Lung (tissue), 12 donors: ENCODE measurements around the gene DRD2. TPM values are rescaled to one million over a fixed set of nuclear protein-coding genes. Genes with fewer than 3 reads are reported as not detected.

Source experiments
- ATAC-seq: fragments of 200-7000 bp; cut with Tn5 transposase; one replicate; pipeline ENCODE4 v1.9.1; 2020; ENCODE audit warnings: moderate number of reproducible peaks; ENCODE audit not compliant: insufficient read depth, low FRiP score
- DNase-seq, 3 donors: peaks; one replicate each; pipeline ENCODE4 v3.0.0-alpha.2; 2013 to 2017
- H3K27ac ChIP-seq, 2 donors: one replicate each; pipeline ENCODE4 v1.5.1; 2013; ENCODE audit warnings: mild to moderate bottlenecking in 2 of 2, moderate library complexity in 2 of 2, control low read depth in 1 of 2, inconsistent platforms in 1 of 2, low read depth in 1 of 2, low read length in 1 of 2
- H3K27me3 ChIP-seq, 3 donors: one replicate each; pipeline ENCODE4 v1.5.1; 2013; ENCODE audit warnings: low read length in 2 of 3; ENCODE audit not compliant: control insufficient read depth in 3 of 3, insufficient read depth in 3 of 3
- H3K36me3 ChIP-seq, 4 donors: one replicate each; pipeline ENCODE4 v1.5.1; 2013; ENCODE audit warnings: low read length in 4 of 4, mild to moderate bottlenecking in 1 of 4, moderate library complexity in 1 of 4; ENCODE audit not compliant: control insufficient read depth in 4 of 4, insufficient read depth in 4 of 4
- H3K4me1 ChIP-seq, 5 donors: one replicate each; pipeline ENCODE4 v1.5.1; 2013; ENCODE audit warnings: low read length in 5 of 5, mild to moderate bottlenecking in 2 of 5, moderate library complexity in 1 of 5; ENCODE audit not compliant: control insufficient read depth in 5 of 5, insufficient read depth in 5 of 5
- H3K4me3 ChIP-seq: one replicate; pipeline ENCODE4 v1.5.1; 2013; ENCODE audit warnings: mild to moderate bottlenecking, control low read depth, moderate library complexity
- H3K9ac ChIP-seq, 2 donors: one replicate each; pipeline ENCODE4 v1.5.1; 2013; ENCODE audit warnings: low read length in 2 of 2, control low read depth in 1 of 2; ENCODE audit not compliant: insufficient read depth in 1 of 2
- H3K9me3 ChIP-seq, 4 donors: one replicate each; pipeline ENCODE4 v1.5.1; 2013; ENCODE audit warnings: low read length in 3 of 4, mild to moderate bottlenecking in 1 of 4, moderate library complexity in 1 of 4; ENCODE audit not compliant: control insufficient read depth in 4 of 4, insufficient read depth in 3 of 4
- WGBS, 2 donors: extraction: QIAGEN DNeasy Blood & Tissue Kit; methylation state at CpG; one replicate each; pipeline ENCODE4 v1.1.7; 2013; 5-methylcytosine and 5-hydroxymethylcytosine counted together
- polyA plus RNA-seq, 2 donors: library from polyadenylated mRNA; stranded (reverse); fragments of 200-250 nt; gene quantifications; one replicate each; pipeline ENCODE4 v1.2.1, GENCODE V29; 2013
- total RNA-seq, 2 donors: library from RNA; depleted of rRNA in 1 of 2; stranded (reverse); fragments of >200 nt in 1 of 2; gene quantifications; one replicate each; pipeline ENCODE4 v1.2.1, GENCODE V29; 2014 to 2021
- TF ChIP-seq, protein P1 (sequence below): IDR thresholded peaks from 2 replicates; pipeline ENCODE4 v1.5.1; 2012; ENCODE audit warnings: mild to moderate bottlenecking; ENCODE audit errors: control extremely low read depth, extremely low read depth
- donor health status: control.
- donor health status: control.
- donor health status: Bipolar disorder and iron deficiency.
- donor health status: healthy.
- donor health status: DM: yes; HTN: yes; CAD: no.

The DRD2 gene
- total and polyA plus RNA-seq, 4 donors: 0.08 to 0.28 TPM; not detected in 2

DNA sequence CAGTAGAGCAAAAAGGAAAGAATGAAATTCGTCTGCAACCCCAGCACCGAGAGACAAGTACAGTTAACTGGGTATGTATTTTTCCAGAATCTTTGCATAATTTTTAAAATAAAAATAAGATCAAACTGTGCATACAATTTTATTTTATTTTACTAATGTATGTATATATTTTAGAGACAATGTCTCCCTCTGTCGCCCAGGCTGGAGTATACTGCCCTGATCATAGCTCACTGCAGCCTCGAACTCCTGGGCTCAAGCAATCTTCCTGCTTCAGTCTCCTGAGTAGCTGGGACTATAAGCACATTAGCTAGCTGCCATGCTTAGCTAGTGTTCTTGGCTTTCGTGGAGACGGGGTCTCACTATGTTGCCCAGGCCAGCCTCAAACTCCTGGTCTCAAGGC, 18.8 kb upstream of the DRD2 start:
- TF ChIP-seq, protein P1, sequence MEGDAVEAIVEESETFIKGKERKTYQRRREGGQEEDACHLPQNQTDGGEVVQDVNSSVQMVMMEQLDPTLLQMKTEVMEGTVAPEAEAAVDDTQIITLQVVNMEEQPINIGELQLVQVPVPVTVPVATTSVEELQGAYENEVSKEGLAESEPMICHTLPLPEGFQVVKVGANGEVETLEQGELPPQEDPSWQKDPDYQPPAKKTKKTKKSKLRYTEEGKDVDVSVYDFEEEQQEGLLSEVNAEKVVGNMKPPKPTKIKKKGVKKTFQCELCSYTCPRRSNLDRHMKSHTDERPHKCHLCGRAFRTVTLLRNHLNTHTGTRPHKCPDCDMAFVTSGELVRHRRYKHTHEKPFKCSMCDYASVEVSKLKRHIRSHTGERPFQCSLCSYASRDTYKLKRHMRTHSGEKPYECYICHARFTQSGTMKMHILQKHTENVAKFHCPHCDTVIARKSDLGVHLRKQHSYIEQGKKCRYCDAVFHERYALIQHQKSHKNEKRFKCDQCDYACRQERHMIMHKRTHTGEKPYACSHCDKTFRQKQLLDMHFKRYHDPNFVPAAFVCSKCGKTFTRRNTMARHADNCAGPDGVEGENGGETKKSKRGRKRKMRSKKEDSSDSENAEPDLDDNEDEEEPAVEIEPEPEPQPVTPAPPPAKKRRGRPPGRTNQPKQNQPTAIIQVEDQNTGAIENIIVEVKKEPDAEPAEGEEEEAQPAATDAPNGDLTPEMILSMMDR: no peak
- no peak for DNase-seq
- no peak overlapping the region for H3K27ac ChIP-seq
- no peaks in the 10 kb centered on the region for H3K36me3 ChIP-seq
- peaks cover 0 to 3% (median 0%) of the 10 kb centered on the region in 3 donors for H3K27me3 ChIP-seq
- no peaks in the 10 kb centered on the region for H3K4me1 ChIP-seq
- no peak overlapping the region for H3K9ac ChIP-seq
- no peak for ATAC-seq
- no peak overlapping the region for H3K4me3 ChIP-seq
- H3K9me3 ChIP-seq: no peaks in the 10 kb centered on the region
- WGBS, 2 donors: 68 to 91% methylated on average over 6 of the region's 6 CpGs

DNA sequence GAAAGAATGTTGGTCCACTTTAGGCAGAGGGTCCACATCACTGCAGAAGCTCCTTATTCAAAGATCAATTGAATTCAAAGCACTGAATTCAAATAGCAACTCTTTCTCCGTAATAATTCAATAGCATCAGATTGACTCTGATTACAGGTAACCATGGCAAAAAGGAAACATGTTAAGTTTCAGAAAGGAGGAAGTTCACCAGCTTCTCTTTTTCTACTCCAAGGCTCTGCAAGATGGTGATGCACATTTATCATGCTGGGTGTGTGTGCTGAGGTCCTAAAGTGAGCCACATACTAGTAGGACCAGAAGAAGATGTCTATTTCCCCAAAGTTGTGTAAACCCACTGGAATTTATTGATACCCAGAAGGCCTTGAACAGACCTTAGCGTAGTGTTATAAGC, 18.0 kb upstream of the DRD2 start:
- Histone ChIP-seq H3K27ac (no peak overlapping the region), H3K36me3 (no peaks in the 10 kb centered on the region), H3K27me3 (peaks cover 0 to 3% (median 0%) of the 10 kb centered on the region in 3 donors), H3K4me3 (no peak overlapping the region), H3K9ac (no peak overlapping the region), H3K9me3 (no peaks in the 10 kb centered on the region), H3K4me1 (no peaks in the 10 kb centered on the region)
- WGBS, 2 donors: 69 to 81% methylated on average over 2 of the region's 2 CpGs
- TF ChIP-seq, protein P1: no peak
- DNase-seq: no peak
- ATAC-seq: no peak

DNA sequence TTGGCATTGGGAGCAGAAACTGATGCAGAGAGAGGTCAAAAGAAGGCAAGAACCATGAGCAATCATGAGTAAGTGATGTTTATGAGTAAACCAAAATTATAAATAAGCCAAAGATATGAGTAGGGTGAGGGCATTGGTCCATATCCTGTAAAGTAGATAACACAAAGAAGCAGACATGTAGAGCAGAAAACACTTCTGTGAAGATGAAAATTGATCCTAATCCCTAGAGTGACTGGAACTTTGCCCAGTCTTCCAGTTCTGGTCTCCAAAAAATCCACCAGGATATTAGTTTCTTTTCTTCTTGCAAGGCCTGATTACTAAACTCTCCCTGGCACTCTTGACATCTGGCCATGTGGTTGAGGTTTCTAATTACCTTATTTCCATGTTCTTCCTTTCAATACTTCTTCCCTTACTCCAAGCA, 13.7 kb upstream of the DRD2 start:
- H3K4me3 ChIP-seq: no peak overlapping the region
- H3K27ac ChIP-seq: no peak overlapping the region
- TF ChIP-seq, protein P1: no peak
- no peak for ATAC-seq
- no peaks in the 10 kb centered on the region for H3K36me3 ChIP-seq
- no peaks in the 10 kb centered on the region for H3K4me1 ChIP-seq
- peaks cover 0 to 5% (median 0%) of the 10 kb centered on the region in 4 donors for H3K9me3 ChIP-seq
- DNase-seq: no peak
- no peaks in the 10 kb centered on the region for H3K27me3 ChIP-seq
- no peak overlapping the region for H3K9ac ChIP-seq

DNA sequence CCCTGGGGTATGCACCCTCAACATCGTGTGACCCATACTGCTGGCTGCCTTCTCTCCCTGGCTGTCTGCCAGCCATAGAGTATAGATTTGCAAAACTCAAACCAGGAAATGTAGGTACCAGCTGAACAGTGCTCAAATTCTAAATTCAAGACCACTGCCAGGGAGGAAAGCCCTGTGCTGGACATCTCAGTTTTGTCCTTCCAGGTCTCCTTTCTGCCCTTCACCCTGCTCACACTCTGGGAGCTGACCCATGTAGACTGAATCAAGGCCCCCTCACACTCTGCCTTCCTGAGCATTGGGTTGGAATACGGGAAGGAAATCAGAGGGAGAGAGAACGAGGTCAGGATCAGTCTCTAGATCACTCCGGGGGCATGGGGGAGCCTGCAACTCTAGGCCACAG, 12.4 kb upstream of the DRD2 start:
- Histone ChIP-seq H3K27ac (no peak overlapping the region), H3K4me1 (no peaks in the 10 kb centered on the region), H3K4me3 (no peak overlapping the region), H3K9me3 (peaks cover 0 to 5% (median 0%) of the 10 kb centered on the region in 4 donors), H3K27me3 (no peaks in the 10 kb centered on the region), H3K36me3 (no peaks in the 10 kb centered on the region), H3K9ac (no peak overlapping the region)
- ATAC-seq (no peak), DNase-seq (no peak)
- WGBS, 2 donors: 72 to 93% methylated on average over 4 of the region's 4 CpGs
- TF ChIP-seq, protein P1: no peak
